CD4-positive, alpha-beta T cell treated with Interleukin-15 for 4 hours (primary cell): ENCODE measurements around the gene HOXD3.

ENCODE experiments used
- DNase-seq: peaks from one replicate; pipeline ENCODE4 v3.0.0-alpha.2; 2020; ENCODE audit warnings: low spot score

HOXD3 gene

GRCh38 chr2:176156807-176157498 lies at the start of gene HOXD3:
TSS of gene HOXD3 (plus strand) at chr2:176157307. CDS start at chr2:176169115, 11,808 bp downstream.
- no peak for DNase-seq

DNA sequence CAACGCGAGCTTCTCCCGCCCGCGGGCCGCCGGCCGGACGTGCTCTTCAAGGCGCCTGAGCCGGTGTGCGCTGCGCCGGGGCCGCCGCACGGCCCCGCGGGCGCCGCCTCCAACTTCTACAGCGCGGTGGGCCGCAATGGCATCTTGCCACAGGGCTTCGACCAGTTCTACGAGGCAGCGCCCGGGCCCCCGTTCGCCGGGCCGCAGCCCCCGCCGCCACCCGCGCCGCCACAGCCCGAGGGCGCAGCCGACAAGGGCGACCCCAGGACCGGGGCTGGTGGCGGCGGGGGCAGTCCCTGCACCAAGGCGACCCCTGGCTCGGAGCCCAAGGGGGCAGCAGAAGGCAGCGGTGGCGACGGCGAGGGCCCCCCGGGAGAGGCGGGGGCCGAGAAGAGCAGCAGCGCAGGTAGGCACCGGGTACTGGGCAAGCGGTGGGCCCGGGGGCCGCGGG lies 49.4 kb upstream of the HOXD3 start:
- DNase-seq, result no peak

DNA sequence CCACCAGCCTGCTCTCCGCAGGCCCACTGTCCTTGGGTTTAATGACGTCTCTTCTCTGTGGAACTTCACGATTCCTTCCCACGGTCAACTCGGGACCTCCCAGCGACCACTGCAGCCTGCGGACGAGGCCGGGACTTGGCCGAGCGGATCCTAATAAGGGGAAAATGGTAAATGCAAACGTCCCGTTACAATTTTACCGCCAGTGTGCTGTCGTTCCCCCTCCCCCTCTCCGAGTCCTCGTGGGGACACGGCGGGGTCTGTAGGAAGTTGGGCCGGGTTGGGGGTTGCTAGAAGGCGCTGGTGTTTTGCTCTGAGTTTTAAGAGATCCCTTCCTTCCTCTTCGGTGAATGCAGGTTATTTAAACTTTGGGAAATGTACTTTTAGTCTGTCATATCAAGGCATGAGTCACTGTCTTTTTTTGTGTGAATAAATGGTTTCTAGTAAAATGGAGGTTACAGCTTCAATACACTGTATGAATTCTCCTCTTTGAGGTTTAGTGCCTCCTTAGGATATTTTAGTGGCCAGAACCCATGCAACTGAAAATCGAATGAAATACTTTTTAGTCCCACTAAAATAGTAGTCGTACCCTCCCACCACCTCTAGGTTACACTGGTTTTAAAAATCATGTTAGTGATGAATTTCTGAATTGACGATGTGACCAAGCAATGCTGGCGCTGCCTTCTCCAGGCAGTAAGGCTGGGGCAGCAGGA lies 47.8 kb upstream of the HOXD3 start:
- DNase-seq, result no peak

DNA sequence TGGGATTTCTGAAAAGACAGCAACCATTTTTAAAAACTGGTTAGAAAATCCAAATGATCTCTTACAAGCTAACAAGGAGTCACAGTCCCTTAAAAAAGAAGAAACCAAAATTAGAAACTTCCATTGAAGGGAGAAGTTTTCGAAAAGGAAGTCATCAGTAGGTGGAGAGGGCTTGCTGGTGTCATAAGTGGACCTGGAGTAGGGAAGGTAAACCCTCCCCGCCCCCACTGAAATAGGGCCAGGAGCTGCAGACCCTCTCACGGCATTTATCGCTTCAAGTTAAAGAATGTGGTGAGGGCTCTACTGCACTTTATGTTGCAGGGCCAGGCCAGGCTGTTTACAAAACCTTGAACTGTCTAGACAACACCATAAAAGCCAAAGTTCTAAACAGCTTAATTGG lies 47.2 kb upstream of the HOXD3 start:
- DNase-seq, result no peak

GRCh38 chr2:176110415-176111308 lies 46.4 kb upstream of the HOXD3 start:
- DNase-seq, result no peak

DNA sequence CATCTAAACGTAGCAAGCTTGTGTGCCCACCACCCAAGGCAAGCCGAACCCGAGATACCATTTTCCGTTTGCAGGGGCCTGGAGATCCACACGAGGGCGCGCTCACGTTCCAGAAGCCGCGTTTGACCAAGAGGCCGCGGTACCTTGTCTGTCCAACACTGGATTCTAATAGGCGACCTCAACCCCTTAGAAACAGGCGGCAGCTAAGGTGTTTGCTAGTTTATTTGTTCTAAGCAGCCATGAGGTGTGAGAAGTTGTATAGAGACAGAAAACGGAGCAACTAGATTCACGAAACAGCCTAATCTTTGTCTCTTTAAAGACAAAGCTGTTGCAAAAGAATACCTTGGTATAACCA lies 45.8 kb upstream of the HOXD3 start:
- no peak for DNase-seq

GRCh38 chr2:176111846-176112374 lies 45.2 kb upstream of the HOXD3 start:
- no peak for DNase-seq

DNA sequence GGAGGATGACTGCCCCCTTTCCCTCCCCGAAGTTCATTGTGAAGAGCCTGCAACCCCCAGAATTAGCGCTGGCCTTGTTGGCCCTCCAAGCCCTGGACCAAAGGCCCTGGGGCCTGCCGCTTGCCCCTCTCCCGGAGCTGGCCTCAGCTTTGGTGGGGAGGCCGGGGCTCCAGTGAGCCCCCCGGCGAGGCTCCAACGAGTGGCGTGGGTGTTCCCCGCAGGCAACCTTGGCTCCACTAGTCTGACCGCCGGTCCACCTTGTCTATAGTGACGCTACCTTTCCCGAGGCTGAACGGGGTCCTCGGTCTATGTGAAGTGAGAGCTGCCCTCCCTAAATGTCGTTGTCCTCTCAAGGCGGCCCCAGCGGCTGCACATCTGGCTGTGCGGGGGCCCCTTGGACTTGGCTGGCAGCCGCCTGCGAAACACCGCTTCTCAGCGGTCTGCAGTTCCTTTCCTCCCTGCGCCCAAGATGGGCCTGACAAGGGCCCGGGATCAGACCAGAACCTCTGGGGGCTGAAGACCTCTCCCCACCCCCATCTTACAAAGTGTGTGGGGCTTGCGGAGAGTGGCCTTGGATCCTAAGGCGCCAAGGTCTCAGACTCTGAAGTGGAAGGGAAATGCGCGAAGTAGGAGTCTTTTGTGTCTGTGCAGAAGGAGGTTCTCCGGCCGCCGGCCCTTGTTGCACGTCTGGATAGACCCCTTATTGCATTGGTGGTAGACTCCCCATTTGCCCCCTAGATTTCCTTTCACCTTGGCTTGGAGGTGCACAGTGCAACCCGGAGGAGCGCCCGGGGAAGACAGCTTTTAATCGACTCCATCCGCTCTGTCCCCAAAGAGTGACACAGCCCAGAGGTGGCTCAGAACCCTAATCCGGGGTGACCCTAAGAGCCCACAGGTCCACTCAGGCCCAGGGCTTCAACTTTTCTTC lies 44.5 kb upstream of the HOXD3 start:
- no peak for DNase-seq

DNA sequence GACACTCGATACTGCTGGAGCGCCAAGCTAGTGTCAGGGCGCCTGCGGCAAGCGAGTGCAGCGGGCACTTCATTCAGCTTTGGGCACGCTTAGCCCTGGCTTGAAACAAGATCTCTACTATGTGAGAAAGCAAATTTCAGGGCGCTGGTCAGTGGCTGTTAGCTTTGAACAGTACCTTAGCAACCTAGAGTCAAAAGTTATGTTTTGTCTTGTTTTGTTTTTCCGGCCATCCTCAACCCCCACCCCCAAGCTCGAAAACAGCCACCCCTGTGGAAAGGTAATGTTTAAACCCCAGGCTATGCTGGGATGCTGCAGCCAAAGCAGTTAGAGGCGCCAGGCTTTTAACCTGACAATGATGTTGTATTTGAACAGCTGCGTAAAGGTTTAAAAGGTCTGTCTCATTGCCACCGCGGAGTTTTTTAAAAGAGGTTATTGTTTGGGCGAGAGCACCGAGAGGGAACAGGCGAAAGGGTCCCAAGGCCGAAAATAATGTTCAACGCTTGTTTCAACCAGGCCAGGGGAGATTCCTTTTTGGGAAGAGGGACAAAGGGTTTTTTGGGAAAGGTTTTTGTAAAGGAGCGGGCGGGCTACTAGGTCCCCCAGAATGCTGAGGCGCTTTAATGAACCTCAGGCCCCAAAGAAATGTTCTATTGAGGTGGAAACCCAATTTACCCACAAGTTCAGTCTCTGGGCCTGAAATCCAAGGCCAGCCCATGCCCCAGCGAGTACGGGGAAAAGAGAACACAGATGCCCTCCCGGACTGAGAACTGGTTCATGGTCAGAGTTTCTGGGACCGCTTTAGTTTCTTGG lies 42.8 kb upstream of the HOXD3 start:
- DNase-seq, result no peak

DNA sequence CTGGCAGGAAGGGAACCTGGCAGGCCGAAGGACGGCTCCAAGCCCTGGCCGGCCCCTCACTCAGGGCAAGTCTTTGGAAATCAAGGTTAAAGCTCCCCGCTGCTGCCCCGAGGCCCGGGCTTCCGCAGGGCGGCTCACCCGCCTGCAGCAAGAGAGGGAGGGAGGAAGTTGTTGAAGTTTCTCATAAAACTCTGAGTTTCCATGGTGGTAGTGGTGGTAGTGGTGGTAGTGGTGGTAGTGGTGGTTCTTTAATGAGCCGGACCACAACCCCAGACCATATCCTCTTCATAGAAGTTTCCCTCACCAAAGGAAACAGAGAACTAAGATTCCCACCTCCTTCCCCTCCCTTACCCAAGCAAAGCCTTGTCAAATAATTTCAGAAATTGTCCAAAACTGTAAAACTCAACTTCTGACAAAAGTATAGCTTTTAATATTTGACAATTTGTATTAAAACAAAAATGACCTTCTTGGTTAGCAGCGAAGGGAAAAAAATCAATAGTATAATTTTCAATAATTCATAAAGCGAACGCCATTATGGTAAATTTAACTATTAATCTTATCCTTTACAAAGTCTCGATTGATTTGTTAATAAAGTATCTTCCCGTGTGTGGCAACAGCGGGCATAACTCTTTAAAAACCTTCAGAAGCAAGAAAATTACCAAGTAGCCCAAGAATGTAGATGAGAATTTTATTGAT lies 42.0 kb upstream of the HOXD3 start:
- no peak for DNase-seq

DNA sequence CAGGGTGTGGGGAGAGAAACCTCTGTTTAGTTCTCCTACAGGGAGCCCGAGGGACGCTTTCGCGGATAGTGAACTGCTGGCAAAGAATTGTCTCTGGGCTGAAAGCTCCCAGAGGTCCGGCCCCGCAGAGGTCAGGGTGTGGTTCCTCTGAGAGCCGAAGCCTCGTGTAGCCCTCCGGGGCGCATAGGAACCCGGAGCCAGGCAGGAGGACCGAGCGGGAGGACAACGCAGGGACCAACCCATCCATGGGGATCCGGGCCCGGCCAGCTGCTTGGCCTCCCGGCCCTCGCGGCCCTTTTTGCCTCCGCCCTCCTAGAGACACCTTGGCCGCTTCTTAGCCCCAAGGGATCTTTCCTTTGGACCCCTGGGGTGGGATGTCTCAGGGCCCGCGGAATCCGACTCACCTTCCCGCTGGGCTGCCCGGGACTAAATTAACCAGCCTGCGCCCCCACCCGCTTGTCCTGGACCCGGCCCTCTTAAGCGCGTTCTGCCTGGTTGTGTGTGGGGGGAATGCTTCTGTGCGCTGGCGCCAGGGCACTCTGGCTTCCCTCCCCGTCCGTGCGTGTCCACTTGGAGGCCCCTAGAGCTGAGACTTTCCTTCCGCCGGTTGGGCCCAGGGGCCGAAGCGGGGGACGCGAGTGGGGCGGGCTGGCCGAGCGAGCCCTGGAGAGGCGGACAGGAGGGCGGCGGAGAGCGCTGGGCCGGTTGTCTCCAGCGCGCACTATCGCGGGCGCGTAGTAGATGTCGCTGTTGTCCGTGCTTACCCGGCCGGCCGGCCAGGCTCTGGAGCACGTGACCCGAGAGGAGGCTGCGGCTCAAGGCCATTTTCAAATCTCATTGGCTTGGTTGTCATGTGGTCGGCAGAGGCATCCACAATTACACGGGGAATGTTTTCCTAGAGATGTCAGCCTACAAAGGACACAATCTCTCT lies 41.0 kb upstream of the HOXD3 start, which contains the start of gene HOXD10:
Gene HOXD10, plus strand, starts transcription at position 896 of the 931 bp plus-strand sequence. CDS start 56 bp downstream, outside the sequence.
- DNase-seq, result no peak

DNA sequence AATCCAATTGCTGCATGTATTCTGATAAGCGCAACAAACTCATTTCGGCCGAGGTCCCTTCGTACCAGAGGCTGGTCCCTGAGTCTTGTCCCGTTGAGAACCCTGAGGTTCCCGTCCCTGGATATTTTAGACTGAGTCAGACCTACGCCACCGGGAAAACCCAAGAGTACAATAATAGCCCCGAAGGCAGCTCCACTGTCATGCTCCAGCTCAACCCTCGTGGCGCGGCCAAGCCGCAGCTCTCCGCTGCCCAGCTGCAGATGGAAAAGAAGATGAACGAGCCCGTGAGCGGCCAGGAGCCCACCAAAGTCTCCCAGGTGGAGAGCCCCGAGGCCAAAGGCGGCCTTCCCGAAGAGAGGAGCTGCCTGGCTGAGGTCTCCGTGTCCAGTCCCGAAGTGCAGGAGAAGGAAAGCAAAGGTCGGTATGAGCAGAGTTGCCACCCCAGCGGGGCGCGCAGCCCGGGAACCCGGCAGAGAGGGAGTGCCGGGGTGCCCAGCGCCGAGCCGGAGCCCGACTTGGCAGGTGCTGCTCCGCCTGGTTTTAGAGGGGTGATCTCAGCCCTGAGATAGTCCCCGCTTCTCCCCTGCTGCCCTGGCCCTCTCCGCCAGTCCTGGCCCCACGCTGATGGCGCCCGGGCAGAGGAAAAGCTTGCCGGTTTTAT lies 39.8 kb upstream of the HOXD3 start:
- no peak for DNase-seq

DNA sequence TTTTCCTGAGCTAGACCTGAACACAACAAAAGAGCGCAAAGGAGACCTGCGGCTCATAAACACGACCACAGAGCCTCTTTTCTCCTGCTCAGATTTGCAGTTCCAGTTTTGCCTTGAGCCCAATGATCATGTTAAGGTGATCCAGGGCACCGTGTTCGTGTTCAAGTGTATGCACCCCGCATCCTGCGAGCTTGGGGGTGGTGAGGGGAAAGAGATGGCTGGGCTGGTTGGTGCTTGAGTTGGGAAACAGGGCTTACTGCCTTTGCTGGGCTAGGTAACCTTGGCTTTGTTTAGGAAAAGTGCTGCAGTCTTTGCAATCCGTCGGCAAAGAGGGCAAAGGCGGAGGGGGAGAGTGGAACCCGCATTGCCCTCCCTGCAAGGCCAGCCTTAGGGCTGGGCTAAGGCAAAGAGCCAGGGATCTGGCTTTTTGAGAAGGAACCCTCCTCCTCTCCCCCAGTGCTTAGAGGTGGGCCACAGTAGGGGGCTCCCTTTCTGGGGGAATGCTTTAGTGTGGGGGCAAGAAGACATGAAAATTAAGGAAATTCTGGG lies 39.2 kb upstream of the HOXD3 start:
- no peak for DNase-seq

GRCh38 chr2:176118601-176119339 lies 38.3 kb upstream of the HOXD3 start:
- no peak for DNase-seq

DNA sequence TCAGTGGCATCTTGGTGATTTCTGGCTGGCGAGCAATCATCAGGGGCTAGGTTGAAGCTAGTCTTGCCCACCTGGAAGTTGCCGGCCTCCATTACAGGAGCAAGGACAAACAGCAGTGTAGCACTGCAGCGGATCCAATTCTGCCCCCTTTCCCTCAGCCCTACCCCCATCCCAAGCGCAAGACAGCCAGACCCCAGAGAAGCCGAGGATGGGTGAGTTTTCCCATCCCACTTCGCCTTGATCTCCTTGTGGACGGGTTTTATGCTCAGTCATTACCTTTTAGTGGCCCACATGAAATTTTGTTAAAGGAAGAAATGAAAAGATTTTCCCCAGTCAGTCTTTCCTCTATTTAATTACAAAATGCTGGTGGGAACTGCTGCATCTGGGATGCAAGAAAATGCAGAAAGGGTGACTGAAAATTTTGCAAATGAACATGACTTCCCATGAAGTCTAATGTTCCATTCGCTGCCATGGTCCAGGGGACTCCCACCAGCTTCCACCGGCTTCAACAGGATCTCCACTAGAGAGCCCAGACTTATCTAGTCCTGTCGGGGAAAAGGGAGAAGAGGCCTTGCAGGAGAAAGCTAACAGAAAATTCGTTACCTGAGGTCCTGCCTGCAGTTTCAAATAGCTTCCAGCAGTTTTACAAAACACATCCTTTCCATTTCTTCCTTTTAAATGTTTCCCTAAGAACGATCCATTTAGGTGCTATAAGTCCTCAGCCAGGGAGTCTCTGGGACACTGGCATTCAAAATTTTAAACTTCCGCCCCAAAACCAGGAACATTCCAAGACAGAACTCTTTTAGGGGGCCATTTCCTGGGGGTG lies 36.5 kb upstream of the HOXD3 start:
- no peak for DNase-seq
